ENCODE data around the gene CLSTN2.

DNA sequence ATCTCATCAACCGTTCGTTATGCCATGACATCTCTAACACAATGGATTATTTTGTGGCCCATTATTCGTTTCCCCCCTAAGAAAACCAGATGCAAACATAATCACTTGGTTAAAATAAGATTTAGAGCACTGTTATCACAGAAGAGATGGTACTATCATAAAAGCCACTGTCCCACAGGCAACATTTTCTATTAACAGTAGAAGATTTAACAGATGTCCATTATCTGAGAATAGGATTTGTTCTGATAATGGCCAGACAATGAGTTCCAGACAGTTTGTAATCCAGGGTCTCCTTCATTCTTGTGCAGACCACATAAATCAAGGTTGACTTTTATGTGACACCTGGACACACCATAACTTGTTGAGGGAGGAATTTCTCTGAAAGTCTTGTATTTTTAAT is 153.1 kb downstream of the CLSTN2 start:
- TF ChIP-seq, protein P1, sequence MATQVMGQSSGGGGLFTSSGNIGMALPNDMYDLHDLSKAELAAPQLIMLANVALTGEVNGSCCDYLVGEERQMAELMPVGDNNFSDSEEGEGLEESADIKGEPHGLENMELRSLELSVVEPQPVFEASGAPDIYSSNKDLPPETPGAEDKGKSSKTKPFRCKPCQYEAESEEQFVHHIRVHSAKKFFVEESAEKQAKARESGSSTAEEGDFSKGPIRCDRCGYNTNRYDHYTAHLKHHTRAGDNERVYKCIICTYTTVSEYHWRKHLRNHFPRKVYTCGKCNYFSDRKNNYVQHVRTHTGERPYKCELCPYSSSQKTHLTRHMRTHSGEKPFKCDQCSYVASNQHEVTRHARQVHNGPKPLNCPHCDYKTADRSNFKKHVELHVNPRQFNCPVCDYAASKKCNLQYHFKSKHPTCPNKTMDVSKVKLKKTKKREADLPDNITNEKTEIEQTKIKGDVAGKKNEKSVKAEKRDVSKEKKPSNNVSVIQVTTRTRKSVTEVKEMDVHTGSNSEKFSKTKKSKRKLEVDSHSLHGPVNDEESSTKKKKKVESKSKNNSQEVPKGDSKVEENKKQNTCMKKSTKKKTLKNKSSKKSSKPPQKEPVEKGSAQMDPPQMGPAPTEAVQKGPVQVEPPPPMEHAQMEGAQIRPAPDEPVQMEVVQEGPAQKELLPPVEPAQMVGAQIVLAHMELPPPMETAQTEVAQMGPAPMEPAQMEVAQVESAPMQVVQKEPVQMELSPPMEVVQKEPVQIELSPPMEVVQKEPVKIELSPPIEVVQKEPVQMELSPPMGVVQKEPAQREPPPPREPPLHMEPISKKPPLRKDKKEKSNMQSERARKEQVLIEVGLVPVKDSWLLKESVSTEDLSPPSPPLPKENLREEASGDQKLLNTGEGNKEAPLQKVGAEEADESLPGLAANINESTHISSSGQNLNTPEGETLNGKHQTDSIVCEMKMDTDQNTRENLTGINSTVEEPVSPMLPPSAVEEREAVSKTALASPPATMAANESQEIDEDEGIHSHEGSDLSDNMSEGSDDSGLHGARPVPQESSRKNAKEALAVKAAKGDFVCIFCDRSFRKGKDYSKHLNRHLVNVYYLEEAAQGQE (tag by site-specific recombination; IDR thresholded peaks at IDR 0.05) = no peak
- no peak for TF ChIP-seq PBX3 (CRISPR knock-in tag; IDR thresholded peaks at IDR 0.05)
- TF ChIP-seq, protein P2, sequence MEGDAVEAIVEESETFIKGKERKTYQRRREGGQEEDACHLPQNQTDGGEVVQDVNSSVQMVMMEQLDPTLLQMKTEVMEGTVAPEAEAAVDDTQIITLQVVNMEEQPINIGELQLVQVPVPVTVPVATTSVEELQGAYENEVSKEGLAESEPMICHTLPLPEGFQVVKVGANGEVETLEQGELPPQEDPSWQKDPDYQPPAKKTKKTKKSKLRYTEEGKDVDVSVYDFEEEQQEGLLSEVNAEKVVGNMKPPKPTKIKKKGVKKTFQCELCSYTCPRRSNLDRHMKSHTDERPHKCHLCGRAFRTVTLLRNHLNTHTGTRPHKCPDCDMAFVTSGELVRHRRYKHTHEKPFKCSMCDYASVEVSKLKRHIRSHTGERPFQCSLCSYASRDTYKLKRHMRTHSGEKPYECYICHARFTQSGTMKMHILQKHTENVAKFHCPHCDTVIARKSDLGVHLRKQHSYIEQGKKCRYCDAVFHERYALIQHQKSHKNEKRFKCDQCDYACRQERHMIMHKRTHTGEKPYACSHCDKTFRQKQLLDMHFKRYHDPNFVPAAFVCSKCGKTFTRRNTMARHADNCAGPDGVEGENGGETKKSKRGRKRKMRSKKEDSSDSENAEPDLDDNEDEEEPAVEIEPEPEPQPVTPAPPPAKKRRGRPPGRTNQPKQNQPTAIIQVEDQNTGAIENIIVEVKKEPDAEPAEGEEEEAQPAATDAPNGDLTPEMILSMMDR (tag by site-specific recombination; IDR thresholded peaks at IDR 0.05) = no peak
- no peak for TF ChIP-seq KLF16 (tag by site-specific recombination; IDR thresholded peaks at IDR 0.05)
- TF ChIP-seq ZNF302 (tag by site-specific recombination; IDR thresholded peaks at IDR 0.05; ENCODE audit: low read depth) = no peak
- no peak for TF ChIP-seq SP7 (tag by site-specific recombination; IDR thresholded peaks at IDR 0.05)
- TF ChIP-seq ZNF157 (tag by site-specific recombination; IDR thresholded peaks at IDR 0.05) = no peak
- TF ChIP-seq, protein P3, sequence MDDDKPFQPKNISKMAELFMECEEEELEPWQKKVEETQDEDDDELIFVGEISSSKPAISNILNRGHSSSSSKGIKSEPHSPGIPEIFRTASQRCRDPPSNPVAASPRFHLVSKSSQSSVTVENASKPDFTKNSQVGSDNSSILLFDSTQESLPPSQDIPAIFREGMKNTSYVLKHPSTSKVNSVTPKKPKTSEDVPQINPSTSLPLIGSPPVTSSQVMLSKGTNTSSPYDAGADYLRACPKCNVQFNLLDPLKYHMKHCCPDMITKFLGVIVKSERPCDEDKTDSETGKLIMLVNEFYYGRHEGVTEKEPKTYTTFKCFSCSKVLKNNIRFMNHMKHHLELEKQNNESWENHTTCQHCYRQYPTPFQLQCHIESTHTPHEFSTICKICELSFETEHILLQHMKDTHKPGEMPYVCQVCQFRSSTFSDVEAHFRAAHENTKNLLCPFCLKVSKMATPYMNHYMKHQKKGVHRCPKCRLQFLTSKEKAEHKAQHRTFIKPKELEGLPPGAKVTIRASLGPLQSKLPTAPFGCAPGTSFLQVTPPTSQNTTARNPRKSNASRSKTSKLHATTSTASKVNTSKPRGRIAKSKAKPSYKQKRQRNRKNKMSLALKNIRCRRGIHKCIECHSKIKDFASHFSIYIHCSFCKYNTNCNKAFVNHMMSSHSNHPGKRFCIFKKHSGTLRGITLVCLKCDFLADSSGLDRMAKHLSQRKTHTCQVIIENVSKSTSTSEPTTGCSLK (tag by site-specific recombination; IDR thresholded peaks at IDR 0.05) = no peak
- TF ChIP-seq ZNF223 (tag by site-specific recombination; IDR thresholded peaks at IDR 0.05) = no peak
- no peak for TF ChIP-seq ZSCAN4 (tag by site-specific recombination; IDR thresholded peaks at IDR 0.05)

Measured in HEK293 (cell line).